HG03558 (cell line): ENCODE data around the gene OR14A2.
"Not testable (repeated sequence)": the region's sequence is repeated elsewhere in the genome, so short reads cannot be mapped to it uniquely, and the experiment has no call there.

Experiments used
- ATAC-seq: cut with Tn5 transposase; IDR thresholded peaks from one replicate; pipeline ENCODE4 v1.9.1; 2021; ENCODE audit warnings: moderate number of reproducible peaks; ENCODE audit not compliant: unreplicated experiment; ENCODE audit errors: extremely low read depth

OR14A2 gene

GRCh38 chr1:247748041-247748440 lies at the start of gene OR14A2:
TSS of gene OR14A2 (minus strand) at chr1:247748141.
- no peak for ATAC-seq

- ATAC-seq = no peak
Measured at GRCh38 chr1:247797518-247797917, 49.6 kb upstream of the OR14A2 start.

- no peak for ATAC-seq
Measured at GRCh38 chr1:247769603-247770002, 21.7 kb upstream of the OR14A2 start.

GRCh38 chr1:247760456-247760855 lies 12.5 kb upstream of the OR14A2 start, which contains the start of gene OR1C1:
TSS of gene OR1C1 (minus strand) at chr1:247760556. CDS start at chr1:247758406, 2,150 bp downstream.
- no peak for ATAC-seq

GRCh38 chr1:247754311-247754710 lies 6.4 kb upstream of the OR14A2 start:
- not testable (repeated sequence) for ATAC-seq

GRCh38 chr1:247749870-247750269 lies 1.9 kb upstream of the OR14A2 start:
- no peak for ATAC-seq

- no peak for ATAC-seq
Measured at GRCh38 chr1:247747616-247748015, 325 bp downstream of the OR14A2 start.

GRCh38 chr1:247746391-247746935 lies 1.5 kb downstream of the OR14A2 start:
- no peak for ATAC-seq

GRCh38 chr1:247742215-247742760 lies 5.7 kb downstream of the OR14A2 start:
- ATAC-seq = not testable (repeated sequence)

GRCh38 chr1:247741756-247742155 lies 6.2 kb downstream of the OR14A2 start:
- ATAC-seq = no peak

GRCh38 chr1:247740721-247741120 lies 7.2 kb downstream of the OR14A2 start:
- no peak for ATAC-seq

GRCh38 chr1:247738315-247738714 lies 9.6 kb downstream of the OR14A2 start, which contains the start of gene OR14K1:
TSS of gene OR14K1 (plus strand) at chr1:247738615. CDS start at chr1:247738615, 0 bp downstream.
- ATAC-seq = no peak

- no peak for ATAC-seq
Measured at GRCh38 chr1:247721222-247721621, 26.7 kb downstream of the OR14A2 start.

GRCh38 chr1:247716546-247716945 lies 31.4 kb downstream of the OR14A2 start, which contains the start of gene OR6F1:
TSS of gene OR6F1 (minus strand) at chr1:247716646. CDS start at chr1:247712755, 3,891 bp downstream.
- no peak for ATAC-seq

GRCh38 chr1:247713753-247714152 lies 34.2 kb downstream of the OR14A2 start:
- ATAC-seq = no peak

- not testable (repeated sequence) for ATAC-seq
Measured at GRCh38 chr1:247710681-247711080, 37.3 kb downstream of the OR14A2 start.

GRCh38 chr1:247701338-247701737 lies 46.6 kb downstream of the OR14A2 start:
- ATAC-seq = no peak

- peak; percentile 91 for ATAC-seq
Measured at GRCh38 chr1:247681288-247681897, 66.5 kb downstream of the OR14A2 start.

GRCh38 chr1:247680171-247680570 lies 67.8 kb downstream of the OR14A2 start:
- no peak for ATAC-seq

- no peak for ATAC-seq
Measured at GRCh38 chr1:247679639-247680038, 68.3 kb downstream of the OR14A2 start, which contains the start of gene OR13G1. TSS of gene OR13G1 (minus strand) at chr1:247679739. CDS start at chr1:247673041, 6,698 bp downstream.
